ENCODE results near the gene FANCM. TPM values are rescaled to one million over a fixed set of nuclear protein-coding genes. Genes with fewer than 3 reads are reported as not detected.
"Not testable (repeated sequence)": the region's sequence is repeated elsewhere in the genome, so short reads cannot be mapped to it uniquely, and the experiment has no call there.

Gene FANCM
- total RNA-seq, 6 experiments from 2014 or later: 1.4 to 3.9 (median 1.9) TPM

DNA sequence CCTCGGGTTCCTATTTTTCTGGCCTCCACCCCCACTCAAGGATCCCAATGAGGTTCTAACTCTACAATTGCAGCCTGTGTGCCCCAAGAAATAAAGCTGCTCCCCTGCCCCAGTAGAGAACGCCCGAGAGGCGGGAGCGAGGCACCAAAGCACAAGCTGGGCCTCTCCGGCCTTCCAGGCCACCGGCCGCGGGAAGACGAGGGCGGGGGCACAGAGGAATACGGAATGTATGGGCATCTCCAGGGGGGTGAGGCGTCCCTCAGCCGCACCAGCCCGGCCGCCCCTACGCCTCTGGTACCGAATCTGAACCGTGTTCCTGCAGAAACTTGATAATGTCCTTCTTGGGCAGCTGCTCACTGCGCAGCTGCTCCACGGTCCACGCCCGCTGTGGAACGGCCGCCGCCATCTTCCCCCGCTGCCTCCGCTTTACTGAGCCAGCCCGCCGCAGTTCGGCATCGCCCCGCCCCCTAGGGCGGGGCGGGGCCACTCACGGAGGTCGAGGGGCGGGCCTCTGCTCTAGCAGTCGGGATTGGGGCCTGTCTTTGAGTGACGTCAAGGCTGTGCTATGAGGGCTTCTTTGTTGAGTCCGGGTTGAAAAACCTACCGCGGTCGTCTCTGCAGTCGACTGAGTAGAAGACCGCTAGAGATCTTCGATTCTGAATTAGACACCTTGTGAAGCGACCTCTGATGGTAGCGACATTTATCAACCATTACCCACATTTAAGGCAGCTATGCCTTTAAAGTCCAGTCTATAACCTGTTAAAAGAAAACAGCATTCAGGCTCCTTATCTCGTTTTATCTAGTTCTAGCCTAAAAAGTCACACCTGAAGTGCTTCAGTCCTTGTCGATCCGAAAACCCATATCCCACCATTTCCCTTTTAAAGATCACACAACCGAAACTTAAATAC is 1.4 kb upstream of the FANCM start, which contains the start of gene FKBP3:
FKBP3 (minus strand) TSS at position 431 of the 908 bp plus-strand sequence; CDS start at position 406, 25 bp downstream.
- Histone ChIP-seq H3K4me1 (peaks cover 0 to 11% (median 6%) of the 10 kb centered on the region in 4 donors), H3K27me3 (no peaks in the 10 kb centered on the region), H3K9me3 (no peaks in the 10 kb centered on the region), H3K27ac (peak within 1 kb of the TSS; percentile 77 to 83 (median 81)), H3K4me3 (peak within 1 kb of the TSS; percentile 57 to 83 (median 74)), H3K36me3 (no peaks in the 10 kb centered on the region)
- DNase-seq (peak; percentile 96 to 98 (median 97)), ATAC-seq (peak; percentile 96 to 99 (median 96))
- WGBS (ENCODE audit: insufficient coverage, low coverage, low lambda C conversion rate, missing lambda C conversion rate): 0% methylated on average over 20 of the region's 53 CpGs
- peak; percentile 86 for TF ChIP-seq POLR2A (IDR thresholded peaks at IDR 0.05)
- TF ChIP-seq, protein P1, sequence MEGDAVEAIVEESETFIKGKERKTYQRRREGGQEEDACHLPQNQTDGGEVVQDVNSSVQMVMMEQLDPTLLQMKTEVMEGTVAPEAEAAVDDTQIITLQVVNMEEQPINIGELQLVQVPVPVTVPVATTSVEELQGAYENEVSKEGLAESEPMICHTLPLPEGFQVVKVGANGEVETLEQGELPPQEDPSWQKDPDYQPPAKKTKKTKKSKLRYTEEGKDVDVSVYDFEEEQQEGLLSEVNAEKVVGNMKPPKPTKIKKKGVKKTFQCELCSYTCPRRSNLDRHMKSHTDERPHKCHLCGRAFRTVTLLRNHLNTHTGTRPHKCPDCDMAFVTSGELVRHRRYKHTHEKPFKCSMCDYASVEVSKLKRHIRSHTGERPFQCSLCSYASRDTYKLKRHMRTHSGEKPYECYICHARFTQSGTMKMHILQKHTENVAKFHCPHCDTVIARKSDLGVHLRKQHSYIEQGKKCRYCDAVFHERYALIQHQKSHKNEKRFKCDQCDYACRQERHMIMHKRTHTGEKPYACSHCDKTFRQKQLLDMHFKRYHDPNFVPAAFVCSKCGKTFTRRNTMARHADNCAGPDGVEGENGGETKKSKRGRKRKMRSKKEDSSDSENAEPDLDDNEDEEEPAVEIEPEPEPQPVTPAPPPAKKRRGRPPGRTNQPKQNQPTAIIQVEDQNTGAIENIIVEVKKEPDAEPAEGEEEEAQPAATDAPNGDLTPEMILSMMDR (IDR thresholded peaks at IDR 0.05): peak in 3 of 4 donors; percentile 4 to 25 (median 8)
- intact Hi-C loops (cut with DNase I): no loop called here

DNA sequence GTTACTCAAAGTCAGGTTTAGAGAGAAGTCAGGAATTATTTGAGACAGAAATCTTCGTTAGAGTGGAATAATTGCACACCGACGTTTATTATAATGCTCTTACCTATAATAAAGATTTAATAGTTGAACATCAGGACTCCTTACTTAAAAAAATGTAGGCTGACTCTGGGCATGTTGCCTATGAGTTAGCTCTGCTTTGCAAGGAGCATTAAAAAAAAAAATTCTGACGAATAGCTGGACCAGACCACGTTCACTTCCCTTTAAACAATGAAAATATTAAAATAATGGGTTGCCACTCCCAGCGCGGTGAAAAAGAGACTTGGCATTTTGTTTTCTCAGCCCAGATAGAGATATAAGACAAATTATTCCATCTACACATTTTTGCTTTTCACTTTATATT is 574 bp upstream of the FANCM start:
- DNase-seq (no peak), ATAC-seq (no peak)
- Histone ChIP-seq H3K4me3 (peak overlapping the region; percentile 57 to 83 (median 74)), H3K4me1 (peaks cover 0 to 11% (median 6%) of the 10 kb centered on the region in 4 donors), H3K9me3 (no peaks in the 10 kb centered on the region), H3K27ac (peak overlapping the region; percentile 77 to 83 (median 78)), H3K36me3 (no peaks in the 10 kb centered on the region), H3K27me3 (no peaks in the 10 kb centered on the region)
- TF ChIP-seq, protein P1 (IDR thresholded peaks at IDR 0.05): no peak
- TF ChIP-seq POLR2A (IDR thresholded peaks at IDR 0.05): no peak
- 1% methylated on average over 7 of the region's 7 CpGs for whole genome bisulfite sequencing (ENCODE audit: insufficient coverage, low coverage, low lambda C conversion rate, missing lambda C conversion rate)
- intact Hi-C loops (cut with DNase I): no loop called here

DNA sequence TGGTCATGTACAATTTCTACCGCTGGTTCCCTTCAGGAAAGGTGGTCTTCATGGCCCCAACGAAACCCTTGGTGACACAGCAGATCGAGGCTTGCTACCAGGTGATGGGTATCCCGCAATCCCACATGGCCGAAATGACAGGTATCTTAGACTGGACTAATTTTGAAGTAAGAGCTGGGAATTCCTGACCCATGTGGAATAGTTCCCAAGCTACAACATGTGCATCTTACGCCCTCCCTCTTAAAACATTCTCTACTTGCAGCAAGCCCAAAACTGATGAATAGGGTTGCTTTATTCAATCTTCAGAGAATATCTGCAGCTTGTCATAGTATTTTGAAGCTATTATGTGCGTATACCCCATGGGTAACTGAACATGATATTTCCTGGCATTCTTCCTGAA is 669 bp downstream of the FANCM start:
- H3K27ac ChIP-seq: no peak overlapping the region
- H3K4me1 ChIP-seq: peaks cover 0 to 11% (median 6%) of the 10 kb centered on the region in 4 donors
- no peaks in the 10 kb centered on the region for H3K9me3 ChIP-seq
- no peaks in the 10 kb centered on the region for H3K36me3 ChIP-seq
- 0% methylated on average over 5 of the region's 7 CpGs for WGBS (ENCODE audit: insufficient coverage, low coverage, low lambda C conversion rate, missing lambda C conversion rate)
- intact Hi-C loops (cut with DNase I): no loop called here
- H3K4me3 ChIP-seq: peak overlapping the region; percentile 57 to 83 (median 74)
- DNase-seq (no peak), ATAC-seq (no peak)
- TF ChIP-seq, protein P1 (IDR thresholded peaks at IDR 0.05): no peak
- TF ChIP-seq POLR2A (IDR thresholded peaks at IDR 0.05): no peak
- H3K27me3 ChIP-seq: no peaks in the 10 kb centered on the region

DNA sequence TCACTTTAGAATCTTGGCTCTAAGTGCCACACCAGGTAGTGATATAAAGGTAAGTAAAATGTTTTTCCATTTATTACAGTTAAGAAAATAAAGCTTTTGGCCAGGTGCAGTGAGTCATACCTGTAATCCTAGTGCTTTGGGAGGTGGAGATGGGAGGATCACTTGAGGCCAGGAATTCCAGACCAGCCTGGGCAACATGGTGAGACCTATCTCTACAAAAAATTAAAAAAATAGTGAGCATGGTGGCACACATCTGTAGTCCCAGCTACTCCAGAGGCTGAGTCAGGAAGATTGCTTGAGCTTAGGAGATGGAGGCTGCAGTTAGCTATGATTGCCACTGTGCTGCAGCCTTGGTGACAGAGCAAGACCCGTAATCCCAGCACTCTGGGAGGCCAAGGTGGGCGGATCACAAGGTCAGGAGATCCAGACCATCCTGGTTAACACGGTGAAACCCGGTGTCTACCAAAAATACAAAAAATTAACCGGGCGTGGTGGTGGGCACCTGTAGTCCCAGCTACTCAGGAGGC is 5.0 kb downstream of the FANCM start:
- no peak overlapping the region for H3K4me3 ChIP-seq
- H3K36me3 ChIP-seq: no peaks in the 10 kb centered on the region
- DNase-seq (no peak), ATAC-seq (no peak)
- H3K9me3 ChIP-seq: no peaks in the 10 kb centered on the region
- no peak overlapping the region for H3K27ac ChIP-seq
- intact Hi-C loops (cut with DNase I): no loop called here
- 90% methylated on average over 3 of the region's 6 CpGs for WGBS (ENCODE audit: insufficient coverage, low coverage, low lambda C conversion rate, missing lambda C conversion rate)
- TF ChIP-seq, protein P1 (IDR thresholded peaks at IDR 0.05): no peak
- no peak for TF ChIP-seq POLR2A (IDR thresholded peaks at IDR 0.05)
- H3K4me1 ChIP-seq: peaks cover 0 to 11% (median 6%) of the 10 kb centered on the region in 4 donors
- no peaks in the 10 kb centered on the region for H3K27me3 ChIP-seq

DNA sequence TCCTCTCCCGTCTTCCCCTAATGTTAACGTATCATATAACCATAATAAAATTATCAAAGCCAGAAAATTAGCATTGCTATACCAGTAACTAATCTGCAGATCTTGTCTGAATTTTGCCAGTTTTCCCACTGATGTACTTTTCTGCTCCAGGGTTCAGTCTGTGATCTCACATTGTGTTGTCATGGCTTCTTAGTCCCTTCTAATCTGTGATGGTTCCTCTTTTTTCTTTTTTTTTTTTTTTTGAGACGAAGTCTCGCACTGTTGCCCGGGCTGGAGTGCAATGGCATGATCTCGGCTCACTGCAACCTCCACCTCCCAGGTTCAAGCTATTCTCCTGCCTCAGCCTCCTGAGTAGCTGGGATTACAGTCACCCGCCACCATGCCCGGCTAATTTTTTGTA is 6.4 kb downstream of the FANCM start:
- H3K27ac ChIP-seq; H3K9me3 ChIP-seq; DNase-seq; H3K36me3 ChIP-seq; H3K27me3 ChIP-seq; H3K4me1 ChIP-seq; H3K4me3 ChIP-seq; intact Hi-C loops (cut with DNase I); ATAC-seq: not testable (repeated sequence)
- WGBS (ENCODE audit: insufficient coverage, low coverage, low lambda C conversion rate, missing lambda C conversion rate): 94% methylated on average over 6 of the region's 8 CpGs
